ENCODE measurements around the gene DCP2.

DNA sequence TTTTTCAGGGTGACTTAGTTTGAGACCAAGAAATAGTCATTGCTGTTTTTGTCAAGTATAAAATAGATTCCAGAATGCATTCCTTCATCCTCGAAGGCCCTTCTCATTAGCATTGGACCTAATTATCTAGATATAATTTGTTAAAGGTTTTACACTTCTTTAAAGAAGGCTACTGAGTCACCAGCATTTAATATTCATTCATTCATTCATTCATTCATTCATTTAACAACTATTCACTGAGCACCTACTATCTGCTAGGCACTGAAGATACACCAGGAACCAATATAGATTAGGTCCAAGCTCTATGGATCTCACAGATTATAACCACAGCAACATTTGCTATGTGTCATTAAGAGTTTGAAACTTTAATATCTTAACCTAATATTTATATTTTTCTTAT lies 43.5 kb upstream of the DCP2 start:
- TF ChIP-seq, protein P1, sequence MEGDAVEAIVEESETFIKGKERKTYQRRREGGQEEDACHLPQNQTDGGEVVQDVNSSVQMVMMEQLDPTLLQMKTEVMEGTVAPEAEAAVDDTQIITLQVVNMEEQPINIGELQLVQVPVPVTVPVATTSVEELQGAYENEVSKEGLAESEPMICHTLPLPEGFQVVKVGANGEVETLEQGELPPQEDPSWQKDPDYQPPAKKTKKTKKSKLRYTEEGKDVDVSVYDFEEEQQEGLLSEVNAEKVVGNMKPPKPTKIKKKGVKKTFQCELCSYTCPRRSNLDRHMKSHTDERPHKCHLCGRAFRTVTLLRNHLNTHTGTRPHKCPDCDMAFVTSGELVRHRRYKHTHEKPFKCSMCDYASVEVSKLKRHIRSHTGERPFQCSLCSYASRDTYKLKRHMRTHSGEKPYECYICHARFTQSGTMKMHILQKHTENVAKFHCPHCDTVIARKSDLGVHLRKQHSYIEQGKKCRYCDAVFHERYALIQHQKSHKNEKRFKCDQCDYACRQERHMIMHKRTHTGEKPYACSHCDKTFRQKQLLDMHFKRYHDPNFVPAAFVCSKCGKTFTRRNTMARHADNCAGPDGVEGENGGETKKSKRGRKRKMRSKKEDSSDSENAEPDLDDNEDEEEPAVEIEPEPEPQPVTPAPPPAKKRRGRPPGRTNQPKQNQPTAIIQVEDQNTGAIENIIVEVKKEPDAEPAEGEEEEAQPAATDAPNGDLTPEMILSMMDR (conservative IDR thresholded peaks at IDR 0.05), result no peak
- TF ChIP-seq ZFX (IDR thresholded peaks at IDR 0.05), result no peak

All from C4-2B (cell line).